ENCODE measurements around the gene LMBRD2. TPM values are rescaled to one million over a fixed set of nuclear protein-coding genes. Genes with fewer than 3 reads are reported as not detected.
"Not testable (repeated sequence)": the region's sequence is repeated elsewhere in the genome, so short reads cannot be mapped to it uniquely, and the experiment has no call there.

Gene LMBRD2
- total RNA-seq, 4 donors from 2014 or later: 18.1 to 23.5 (median 19.4) TPM

DNA sequence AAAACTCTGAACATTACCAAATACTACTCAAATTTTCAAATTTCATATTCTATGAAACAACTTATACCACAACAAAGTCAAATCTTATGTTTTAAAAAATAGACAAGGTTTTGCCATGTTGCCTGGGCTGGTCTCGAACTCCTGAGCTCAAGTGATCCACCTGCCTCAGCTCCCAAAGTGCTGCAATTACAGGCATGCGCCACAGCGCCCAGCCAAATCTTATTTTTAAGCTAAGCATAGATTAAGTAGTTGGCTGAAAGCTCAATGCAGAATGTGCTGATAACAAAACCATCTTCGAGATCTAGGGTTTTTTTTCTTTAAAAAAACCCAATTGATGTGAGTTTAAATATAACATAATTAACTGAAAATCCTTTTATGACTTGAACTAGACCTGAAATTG is 6.4 kb downstream of the LMBRD2 start:
- no peak overlapping the region for H3K4me3 ChIP-seq (replicated peaks in 1 of 3)
- H3K36me3 ChIP-seq: peaks cover 4 to 5% of the 10 kb centered on the region in 2 donors
- no peaks in the 10 kb centered on the region for H3K27me3 ChIP-seq
- no peak for DNase-seq
- TF ChIP-seq, protein P1, sequence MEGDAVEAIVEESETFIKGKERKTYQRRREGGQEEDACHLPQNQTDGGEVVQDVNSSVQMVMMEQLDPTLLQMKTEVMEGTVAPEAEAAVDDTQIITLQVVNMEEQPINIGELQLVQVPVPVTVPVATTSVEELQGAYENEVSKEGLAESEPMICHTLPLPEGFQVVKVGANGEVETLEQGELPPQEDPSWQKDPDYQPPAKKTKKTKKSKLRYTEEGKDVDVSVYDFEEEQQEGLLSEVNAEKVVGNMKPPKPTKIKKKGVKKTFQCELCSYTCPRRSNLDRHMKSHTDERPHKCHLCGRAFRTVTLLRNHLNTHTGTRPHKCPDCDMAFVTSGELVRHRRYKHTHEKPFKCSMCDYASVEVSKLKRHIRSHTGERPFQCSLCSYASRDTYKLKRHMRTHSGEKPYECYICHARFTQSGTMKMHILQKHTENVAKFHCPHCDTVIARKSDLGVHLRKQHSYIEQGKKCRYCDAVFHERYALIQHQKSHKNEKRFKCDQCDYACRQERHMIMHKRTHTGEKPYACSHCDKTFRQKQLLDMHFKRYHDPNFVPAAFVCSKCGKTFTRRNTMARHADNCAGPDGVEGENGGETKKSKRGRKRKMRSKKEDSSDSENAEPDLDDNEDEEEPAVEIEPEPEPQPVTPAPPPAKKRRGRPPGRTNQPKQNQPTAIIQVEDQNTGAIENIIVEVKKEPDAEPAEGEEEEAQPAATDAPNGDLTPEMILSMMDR (IDR thresholded peaks at IDR 0.05): no peak
- TF ChIP-seq POLR2A (IDR thresholded peaks at IDR 0.05): no peak
- peaks cover 1 to 7% of the 10 kb centered on the region in 2 donors for H3K4me1 ChIP-seq
- 94 to 96% methylated on average over 4 of the region's 4 CpGs for WGBS, 2 donors
- no peaks in the 10 kb centered on the region for H3K9me3 ChIP-seq
- intact Hi-C loops (cut with DNase I): no loop called here
- no peak overlapping the region for H3K27ac ChIP-seq

GRCh38 chr5:36138900-36139683 is 12.6 kb downstream of the LMBRD2 start:
- Histone ChIP-seq H3K9me3 (no peaks in the 10 kb centered on the region), H3K4me1 (no peaks in the 10 kb centered on the region), H3K27ac (no peak overlapping the region), H3K27me3 (no peaks in the 10 kb centered on the region), H3K4me3 (replicated peaks in 1 of 3) (no peak overlapping the region), H3K36me3 (peaks cover 8 to 10% of the 10 kb centered on the region in 2 donors)
- intact Hi-C loops (cut with DNase I): no loop called here
- TF ChIP-seq, protein P1 (IDR thresholded peaks at IDR 0.05): no peak
- TF ChIP-seq POLR2A (IDR thresholded peaks at IDR 0.05): no peak
- 95 to 98% methylated on average over 6 to 7 of the region's 7 CpGs for WGBS, 2 donors
- DNase-seq: no peak

DNA sequence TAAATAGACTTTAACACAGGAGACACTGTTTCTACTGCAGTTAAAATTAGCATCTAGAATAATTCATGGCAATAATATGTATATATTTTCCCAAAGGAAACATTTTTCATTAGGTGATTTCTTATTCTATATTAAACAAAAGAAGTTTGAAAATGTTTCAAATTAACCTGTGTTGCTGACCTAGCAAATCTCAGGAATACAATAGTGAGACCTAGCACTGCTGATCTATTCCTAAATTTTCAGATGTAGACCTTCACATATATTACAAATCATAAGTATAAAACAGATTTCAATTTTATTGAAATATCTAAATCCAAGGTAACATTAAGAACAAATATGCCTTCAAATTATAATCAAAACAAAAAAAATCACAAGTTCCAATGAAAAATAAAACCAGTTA is 15.1 kb downstream of the LMBRD2 start:
- TF ChIP-seq, protein P1 (IDR thresholded peaks at IDR 0.05): no peak
- no peak for TF ChIP-seq POLR2A (IDR thresholded peaks at IDR 0.05)
- Histone ChIP-seq H3K27me3 (no peaks in the 10 kb centered on the region), H3K36me3 (peaks cover 8 to 10% of the 10 kb centered on the region in 2 donors), H3K4me3 (replicated peaks in 1 of 3) (no peak overlapping the region), H3K4me1 (no peaks in the 10 kb centered on the region), H3K27ac (no peak overlapping the region), H3K9me3 (no peaks in the 10 kb centered on the region)
- DNase-seq: no peak
- intact Hi-C loops (cut with DNase I): no loop called here

- Histone ChIP-seq H3K36me3 (peaks cover 8 to 10% of the 10 kb centered on the region in 2 donors), H3K4me1 (no peaks in the 10 kb centered on the region), H3K9me3 (no peaks in the 10 kb centered on the region), H3K4me3 (replicated peaks in 1 of 3) (no peak overlapping the region), H3K27me3 (no peaks in the 10 kb centered on the region), H3K27ac (no peak overlapping the region)
- intact Hi-C loops (cut with DNase I): no loop called here
- DNase-seq: no peak
- TF ChIP-seq, protein P1 (IDR thresholded peaks at IDR 0.05): no peak
- TF ChIP-seq POLR2A (IDR thresholded peaks at IDR 0.05): no peak
- 95 to 96% methylated on average over 3 of the region's 3 CpGs for WGBS, 2 donors
Observed at GRCh38 chr5:36135988-36136387, 15.7 kb downstream of the LMBRD2 start.

DNA sequence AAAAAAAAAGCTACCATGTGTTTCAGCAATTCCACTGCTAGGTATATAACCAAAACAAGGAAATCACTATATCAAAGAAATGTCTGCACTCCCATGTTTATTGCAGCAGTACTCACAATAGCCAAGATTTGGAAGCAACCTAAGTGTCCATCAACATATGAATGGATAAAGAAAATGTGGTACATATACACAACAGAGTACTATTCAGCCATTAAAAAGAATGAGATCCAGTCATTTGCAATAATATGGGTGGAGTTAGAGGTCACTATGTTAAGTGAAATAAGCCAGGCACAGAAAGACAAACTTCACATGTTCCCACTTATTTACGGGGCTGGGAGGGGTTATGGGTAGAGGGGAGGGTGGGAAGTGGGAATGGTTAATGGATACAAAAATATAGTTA is 18.7 kb downstream of the LMBRD2 start:
- DNase-seq; H3K9me3 ChIP-seq; intact Hi-C loops (cut with DNase I); H3K36me3 ChIP-seq; H3K27ac ChIP-seq; H3K4me1 ChIP-seq; H3K27me3 ChIP-seq; H3K4me3 ChIP-seq (replicated peaks in 1 of 3): not testable (repeated sequence)
- 95 to 98% methylated on average over 1 of the region's 1 CpG for WGBS, 2 donors

GRCh38 chr5:36129666-36130065 is 22.0 kb downstream of the LMBRD2 start:
- H3K27ac ChIP-seq; H3K27me3 ChIP-seq; H3K9me3 ChIP-seq; intact Hi-C loops (cut with DNase I); DNase-seq; H3K4me1 ChIP-seq; H3K36me3 ChIP-seq; H3K4me3 ChIP-seq (replicated peaks in 1 of 3): not testable (repeated sequence)
- 95 to 96% methylated on average over 5 of the region's 5 CpGs for WGBS, 2 donors
